Neural cell (in vitro differentiated cells): Measurements from ENCODE around the gene POLDIP2.

Experiments
- CTCF ChIP-seq: fragments of 450-650 bp; IDR thresholded peaks from 2 replicates; pipeline ENCODE4 v1.5.1; 2014; ENCODE audit warnings: antibody characterized with exemption, mild to moderate bottlenecking, moderate library complexity; ENCODE audit not compliant: poor library complexity, severe bottlenecking
- EP300 ChIP-seq: fragments of 450-650 bp; conservative IDR thresholded peaks from 2 replicates; pipeline ENCODE4 v1.6.1; 2014; ENCODE audit warnings: antibody characterized with exemption, mild to moderate bottlenecking, moderate library complexity; ENCODE audit not compliant: poor library complexity, severe bottlenecking

GRCh38 chr17:28363186-28363585, 5.9 kb upstream of the POLDIP2 start:
- no peak for TF ChIP-seq CTCF
- TF ChIP-seq EP300: no peak
